Gastroesophageal sphincter (tissue), 3 donors: ENCODE results near the gene CYLD.

ENCODE experiments used
- POLR2AphosphoS5 ChIP-seq: sonication (generic); formaldehyde crosslinking; IDR thresholded peaks from one replicate; pipeline ENCODE4 v1.6.1; 2017; ENCODE audit warnings: antibody characterized with exemption
- TF ChIP-seq, protein P1 (sequence below), 4 experiments: fragments of 200-600 bp in 2 of 4; fragments of 450-650 bp in 2 of 4; sonication (generic) in 1 of 4; IDR thresholded peaks; one replicate each; pipeline ENCODE4 v1.5.1; 2017 to 2019; ENCODE audit warnings: antibody characterized with exemption in 4 of 4, mild to moderate bottlenecking in 2 of 4, moderate library complexity in 2 of 4

DNA sequence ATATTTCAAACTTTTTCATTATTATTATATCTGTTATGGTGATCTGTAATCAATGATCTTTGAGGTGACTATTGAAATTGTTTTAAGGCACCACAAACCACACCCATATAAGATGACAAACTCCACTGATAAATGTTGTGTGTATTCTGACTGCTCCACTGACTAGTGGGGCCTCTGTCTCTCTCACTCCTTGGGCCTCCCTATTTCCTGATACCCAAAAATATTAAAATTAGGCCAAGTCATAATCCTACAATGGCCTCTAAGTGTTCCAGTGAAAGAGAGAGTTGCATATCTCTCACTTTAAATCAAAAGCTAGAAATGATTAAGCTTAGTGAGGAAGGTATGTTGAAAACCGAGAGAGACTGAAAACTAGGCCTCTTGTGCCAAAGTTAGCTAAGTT lies 23.4 kb downstream of the CYLD start:
- TF ChIP-seq POLR2AphosphoS5: no peak
- TF ChIP-seq, protein P1, sequence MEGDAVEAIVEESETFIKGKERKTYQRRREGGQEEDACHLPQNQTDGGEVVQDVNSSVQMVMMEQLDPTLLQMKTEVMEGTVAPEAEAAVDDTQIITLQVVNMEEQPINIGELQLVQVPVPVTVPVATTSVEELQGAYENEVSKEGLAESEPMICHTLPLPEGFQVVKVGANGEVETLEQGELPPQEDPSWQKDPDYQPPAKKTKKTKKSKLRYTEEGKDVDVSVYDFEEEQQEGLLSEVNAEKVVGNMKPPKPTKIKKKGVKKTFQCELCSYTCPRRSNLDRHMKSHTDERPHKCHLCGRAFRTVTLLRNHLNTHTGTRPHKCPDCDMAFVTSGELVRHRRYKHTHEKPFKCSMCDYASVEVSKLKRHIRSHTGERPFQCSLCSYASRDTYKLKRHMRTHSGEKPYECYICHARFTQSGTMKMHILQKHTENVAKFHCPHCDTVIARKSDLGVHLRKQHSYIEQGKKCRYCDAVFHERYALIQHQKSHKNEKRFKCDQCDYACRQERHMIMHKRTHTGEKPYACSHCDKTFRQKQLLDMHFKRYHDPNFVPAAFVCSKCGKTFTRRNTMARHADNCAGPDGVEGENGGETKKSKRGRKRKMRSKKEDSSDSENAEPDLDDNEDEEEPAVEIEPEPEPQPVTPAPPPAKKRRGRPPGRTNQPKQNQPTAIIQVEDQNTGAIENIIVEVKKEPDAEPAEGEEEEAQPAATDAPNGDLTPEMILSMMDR (IDR thresholded peaks at IDR 0.05): no peak
